Measurements from ENCODE around the gene RAB3GAP1.

RAB3GAP1 gene

DNA sequence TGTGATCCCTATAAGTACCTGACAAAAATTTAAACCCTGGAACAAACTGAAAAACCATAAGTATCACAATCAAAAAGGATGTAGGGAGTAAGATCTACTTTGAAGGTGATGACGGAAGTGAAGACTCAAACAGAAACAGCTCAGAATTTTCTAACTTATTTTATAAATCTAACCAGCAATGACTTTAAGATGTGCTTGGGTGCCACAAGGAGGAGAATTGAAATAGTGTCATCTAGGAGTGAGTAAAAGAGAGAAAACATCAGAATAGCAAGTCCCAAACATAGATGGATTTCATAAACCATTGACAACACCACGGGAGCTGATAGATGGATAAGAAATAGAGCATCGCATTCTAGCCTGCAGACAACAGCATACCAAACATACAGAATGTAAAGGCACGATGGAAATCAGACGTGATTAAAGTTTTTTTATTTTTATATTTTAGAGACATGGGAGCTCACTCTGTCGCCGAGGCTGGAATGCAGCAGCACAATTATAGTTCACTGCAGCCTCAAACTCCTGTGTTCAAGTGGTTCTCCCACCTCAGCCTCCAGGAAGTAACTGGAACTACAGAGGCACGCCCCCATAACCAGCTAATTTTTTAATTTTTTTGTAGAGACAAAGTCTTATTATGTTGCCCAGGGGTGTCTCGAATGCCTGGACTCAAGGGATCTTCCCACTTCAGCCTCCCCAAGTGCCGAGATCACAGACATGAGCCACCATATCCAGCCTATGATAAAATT is 41.7 kb upstream of the RAB3GAP1 start:
- DNase-seq = no peak
- Histone ChIP-seq H3K27ac (no peak overlapping the region), H3K27me3 (ENCODE audit: insufficient read depth, low read depth, severe bottlenecking) (no peaks in the 10 kb centered on the region), H3K4me3 (ENCODE audit: low read depth, low read length) (no peak overlapping the region), H3K36me3 (no peaks in the 10 kb centered on the region), H3K9me3 (ENCODE audit: severe bottlenecking) (peaks cover under 1% of the 10 kb centered on the region)
- TF ChIP-seq CTCF (IDR thresholded peaks at IDR 0.05; ENCODE audit: low read depth, low read length) = no peak

DNA sequence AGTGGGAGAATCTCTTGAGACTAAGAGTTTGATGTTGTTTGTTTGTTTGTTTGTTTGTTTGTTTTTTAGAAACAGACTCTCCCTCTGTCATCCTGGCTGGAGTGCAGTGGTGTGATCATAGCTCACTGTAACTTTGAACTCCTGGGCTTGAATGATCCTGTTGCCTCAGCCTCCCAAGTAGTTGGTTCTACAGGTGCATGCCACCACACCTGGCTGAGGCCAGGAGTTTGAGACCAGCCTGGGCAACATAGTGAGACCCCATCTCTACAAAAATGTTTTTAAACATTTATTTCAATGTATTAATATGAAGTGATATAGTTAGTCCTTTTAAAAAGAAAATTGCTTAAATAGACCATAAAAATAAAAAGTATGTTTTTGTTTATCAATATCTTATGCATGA is 40.5 kb upstream of the RAB3GAP1 start:
- no peak for TF ChIP-seq CTCF (IDR thresholded peaks at IDR 0.05; ENCODE audit: low read depth, low read length)
- Histone ChIP-seq H3K27ac (no peak overlapping the region), H3K4me3 (ENCODE audit: low read depth, low read length) (no peak overlapping the region)

GRCh38 chr2:135021618-135022017 is 30.5 kb upstream of the RAB3GAP1 start:
- Histone ChIP-seq H3K4me3 (ENCODE audit: low read depth, low read length) (no peak overlapping the region), H3K27ac (no peak overlapping the region), H3K36me3 (no peaks in the 10 kb centered on the region), H3K9me3 (ENCODE audit: severe bottlenecking) (no peaks in the 10 kb centered on the region), H3K27me3 (ENCODE audit: insufficient read depth, low read depth, severe bottlenecking) (no peaks in the 10 kb centered on the region)
- DNase-seq = no peak
- TF ChIP-seq CTCF (IDR thresholded peaks at IDR 0.05; ENCODE audit: low read depth, low read length) = no peak

More for the DNA sequence above, 40.5 kb upstream of the RAB3GAP1 start:
- DNase-seq = no peak
- Histone ChIP-seq H3K36me3 (no peaks in the 10 kb centered on the region), H3K9me3 (ENCODE audit: severe bottlenecking) (peaks cover 10% of the 10 kb centered on the region), H3K27me3 (ENCODE audit: insufficient read depth, low read depth, severe bottlenecking) (no peaks in the 10 kb centered on the region)

- no peak for DNase-seq
- H3K27me3 ChIP-seq (ENCODE audit: insufficient read depth, low read depth, severe bottlenecking) = no peaks in the 10 kb centered on the region
- H3K27ac ChIP-seq = no peak overlapping the region
- no peak overlapping the region for H3K4me3 ChIP-seq (ENCODE audit: low read depth, low read length)
- TF ChIP-seq CTCF (IDR thresholded peaks at IDR 0.05; ENCODE audit: low read depth, low read length) = no peak
- no peaks in the 10 kb centered on the region for H3K36me3 ChIP-seq
- no peaks in the 10 kb centered on the region for H3K9me3 ChIP-seq (ENCODE audit: severe bottlenecking)
These were observed 28.9 kb upstream of the RAB3GAP1 start for GRCh38 chr2:135022952-135023880.

DNA sequence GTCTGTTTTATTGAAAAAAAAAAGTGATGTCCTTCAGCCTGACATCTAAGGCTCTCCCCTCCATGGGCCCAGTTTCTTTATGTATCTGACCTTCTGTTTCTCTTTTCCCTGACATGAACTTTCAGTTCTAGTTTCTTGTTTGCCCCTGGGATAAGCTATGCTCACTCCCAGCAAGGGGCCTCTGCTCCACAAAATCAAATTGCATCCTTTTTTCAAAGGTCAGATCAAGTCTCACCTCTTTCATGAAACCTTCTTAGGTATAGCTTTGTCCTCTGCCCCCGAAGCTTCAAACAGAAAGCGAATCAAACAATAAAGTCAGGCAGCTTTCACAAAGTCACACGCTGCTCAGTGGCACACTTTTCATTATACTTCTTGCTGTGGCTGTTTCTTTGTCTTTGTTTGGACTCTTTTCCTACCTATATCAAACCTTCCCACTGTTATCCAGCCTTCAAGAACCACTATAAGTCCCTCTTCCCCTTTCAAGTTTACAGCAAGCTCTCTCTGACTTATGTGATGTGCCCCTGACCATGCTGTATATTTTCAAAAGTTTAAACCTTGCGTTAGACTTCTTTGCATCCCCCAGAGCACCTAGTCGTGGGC is 28.1 kb upstream of the RAB3GAP1 start:
- H3K36me3 ChIP-seq = no peaks in the 10 kb centered on the region
- TF ChIP-seq CTCF (IDR thresholded peaks at IDR 0.05; ENCODE audit: low read depth, low read length) = no peak

More for the DNA sequence above, 28.1 kb upstream of the RAB3GAP1 start:
- Histone ChIP-seq H3K27me3 (ENCODE audit: insufficient read depth, low read depth, severe bottlenecking) (no peaks in the 10 kb centered on the region), H3K4me3 (ENCODE audit: low read depth, low read length) (no peak overlapping the region), H3K9me3 (ENCODE audit: severe bottlenecking) (no peaks in the 10 kb centered on the region), H3K27ac (no peak overlapping the region)
- no peak for DNase-seq
